ENCODE measurements around the gene TRIM52.

The TRIM52 gene

GRCh38 chr5:181255836-181256578, 4.9 kb downstream of the TRIM52 start:
- no peak for DNase-seq

GRCh38 chr5:181255276-181255675, 5.7 kb downstream of the TRIM52 start:
- no peak for DNase-seq

GRCh38 chr5:181248277-181248676, 12.7 kb downstream of the TRIM52 start:
- no peak for DNase-seq

- DNase-seq = no peak
These were observed 14.5 kb downstream of the TRIM52 start for GRCh38 chr5:181246276-181247049.

- DNase-seq = no peak
These were observed 15.3 kb downstream of the TRIM52 start for GRCh38 chr5:181245427-181246275.

GRCh38 chr5:181243564-181244343, 17.2 kb downstream of the TRIM52 start, which contains the start of gene RACK1:
Gene RACK1, minus strand, starts transcription at chr5:181243906. Its CDS starts 106 bp downstream, at chr5:181243800.
- no peak for DNase-seq

GRCh38 chr5:181243018-181243563, 17.9 kb downstream of the TRIM52 start:
- no peak for DNase-seq

- no peak for DNase-seq
These were observed 18.9 kb downstream of the TRIM52 start for GRCh38 chr5:181242031-181242451.

- DNase-seq = no peak
These were observed 19.5 kb downstream of the TRIM52 start for GRCh38 chr5:181241393-181241975.

- no peak for DNase-seq
These were observed 21.8 kb downstream of the TRIM52 start for GRCh38 chr5:181239062-181239663.

GRCh38 chr5:181237729-181238385, 23.1 kb downstream of the TRIM52 start:
- no peak for DNase-seq

- no peak for DNase-seq
These were observed 23.8 kb downstream of the TRIM52 start for GRCh38 chr5:181236954-181237641.

GRCh38 chr5:181236471-181236870, 24.5 kb downstream of the TRIM52 start:
- DNase-seq = no peak

GRCh38 chr5:181235689-181236366, 25.1 kb downstream of the TRIM52 start:
- no peak for DNase-seq

- DNase-seq = no peak
These were observed 25.6 kb downstream of the TRIM52 start for GRCh38 chr5:181235323-181235688.

- DNase-seq = no peak
These were observed 26.3 kb downstream of the TRIM52 start for GRCh38 chr5:181234455-181235306.

GRCh38 chr5:181233801-181234454, 27.0 kb downstream of the TRIM52 start:
- no peak for DNase-seq
